KMS-11 (cell line): Measurements from ENCODE around the gene GSTK1.

ENCODE experiments used
- H2AFZ ChIP-seq: fragments of 200-600 bp; sonication (generic); 2 replicates; pipeline ENCODE4 v1.6.1; 2016; ENCODE audit warnings: antibody characterized with exemption, mixed run types, low read depth
- H3K27ac ChIP-seq: fragments of 200-600 bp; sonication (generic); 2 replicates; pipeline ENCODE4 v1.6.1; 2016; ENCODE audit warnings: mild to moderate bottlenecking, mixed run types
- H3K27me3 ChIP-seq: fragments of 200-600 bp; sonication (generic); 2 replicates; pipeline ENCODE4 v1.6.1; 2017; ENCODE audit warnings: mild to moderate bottlenecking, low read depth, mixed run types, moderate library complexity; ENCODE audit not compliant: insufficient read depth
- H3K36me3 ChIP-seq: fragments of 200-600 bp; sonication (generic); 2 replicates; pipeline ENCODE4 v1.6.1; 2017; ENCODE audit warnings: mild to moderate bottlenecking, mixed run types; ENCODE audit not compliant: insufficient read depth
- H3K4me1 ChIP-seq: fragments of 200-600 bp; sonication (generic); 2 replicates; pipeline ENCODE4 v1.6.1; 2016; ENCODE audit warnings: mild to moderate bottlenecking, low read depth, mixed run types; ENCODE audit not compliant: poor library complexity, severe bottlenecking
- H3K4me2 ChIP-seq: fragments of 200-600 bp; sonication (generic); 2 replicates; pipeline ENCODE4 v1.7.0; 2016; ENCODE audit warnings: mild to moderate bottlenecking, mixed run types
- H3K4me3 ChIP-seq: fragments of 200-600 bp; sonication (generic); IDR thresholded peaks from 2 replicates; pipeline ENCODE4 v1.6.1; 2017; ENCODE audit warnings: low read depth, low read length, mixed read lengths; ENCODE audit not compliant: insufficient read depth
- H3K79me2 ChIP-seq: fragments of 200-600 bp; sonication (generic); 2 replicates; pipeline ENCODE4 v1.6.1; 2016; ENCODE audit warnings: low read depth, mixed run types; ENCODE audit not compliant: insufficient read depth
- H3K9ac ChIP-seq: fragments of 200-600 bp; sonication (generic); 2 replicates; pipeline ENCODE4 v1.6.1; 2016; ENCODE audit warnings: mild to moderate bottlenecking, mixed run types
- H4K20me1 ChIP-seq: fragments of 200-600 bp; sonication (generic); 2 replicates; pipeline ENCODE4 v1.6.1; 2016; ENCODE audit warnings: mild to moderate bottlenecking, mixed run types; ENCODE audit not compliant: insufficient read depth
- CTCF ChIP-seq: fragments of 200-600 bp; sonication (generic); conservative IDR thresholded peaks from 2 replicates; pipeline ENCODE4 v1.6.1; 2017; ENCODE audit warnings: low read depth, mild to moderate bottlenecking, antibody characterized with exemption, low read length, moderate library complexity, mixed read lengths

GSTK1 gene

GRCh38 chr7:143283381-143283780 is 20.1 kb downstream of the GSTK1 start:
- H2AFZ ChIP-seq, result no peak overlapping the region
- H3K27ac ChIP-seq, result no peak overlapping the region
- H3K36me3 ChIP-seq, result no peaks in the 10 kb centered on the region
- H3K79me2 ChIP-seq, result peaks cover under 1% of the 10 kb centered on the region; the same call in 1 of the 2 replicates
- no peak overlapping the region for H3K4me2 ChIP-seq
- no peaks in the 10 kb centered on the region; the same call in 1 of the 2 replicates for H4K20me1 ChIP-seq
- no peak for TF ChIP-seq CTCF
- H3K4me3 ChIP-seq, result no peak overlapping the region
- H3K27me3 ChIP-seq, result no peaks in the 10 kb centered on the region
- no peak overlapping the region for H3K9ac ChIP-seq
- peaks cover 7% of the 10 kb centered on the region for H3K4me1 ChIP-seq

- Histone ChIP-seq H3K4me3 (no peak within 1 kb of the TSS), H2AFZ (no peak within 1 kb of the TSS), H4K20me1 (no peaks in the 10 kb centered on the region; the same call in 1 of the 2 replicates), H3K27me3 (no peaks in the 10 kb centered on the region), H3K27ac (no peak within 1 kb of the TSS), H3K79me2 (peaks cover 15% of the 10 kb centered on the region), H3K4me1 (peaks cover 14% of the 10 kb centered on the region), H3K9ac (no peak within 1 kb of the TSS), H3K4me2 (no peak within 1 kb of the TSS), H3K36me3 (no peaks in the 10 kb centered on the region)
- TF ChIP-seq CTCF, result no peak
These were observed 21.6 kb downstream of the GSTK1 start, which contains the start of gene TMEM139 for GRCh38 chr7:143284591-143285469. TSS of gene TMEM139 (plus strand) at chr7:143284958. CDS start at chr7:143285958, 1,000 bp downstream.

- H4K20me1 ChIP-seq, result no peaks in the 10 kb centered on the region; the same call in 1 of the 2 replicates
- H3K4me3 ChIP-seq, result no peak overlapping the region
- no peaks in the 10 kb centered on the region for H3K27me3 ChIP-seq
- H3K79me2 ChIP-seq, result peaks cover 21% of the 10 kb centered on the region
- H3K4me1 ChIP-seq, result peaks cover 20% of the 10 kb centered on the region
- no peak overlapping the region for H3K9ac ChIP-seq
- H3K27ac ChIP-seq, result no peak overlapping the region
- H3K4me2 ChIP-seq, result no peak overlapping the region
- no peaks in the 10 kb centered on the region for H3K36me3 ChIP-seq
- TF ChIP-seq CTCF, result no peak
- no peak overlapping the region for H2AFZ ChIP-seq
These were observed 22.2 kb downstream of the GSTK1 start for GRCh38 chr7:143285470-143285778.

GRCh38 chr7:143285806-143286521 is 22.7 kb downstream of the GSTK1 start:
- Histone ChIP-seq H3K4me2 (no peak overlapping the region), H3K27me3 (no peaks in the 10 kb centered on the region), H2AFZ (no peak overlapping the region), H3K4me3 (no peak overlapping the region), H3K27ac (no peak overlapping the region), H3K79me2 (peaks cover 27% of the 10 kb centered on the region), H4K20me1 (no peaks in the 10 kb centered on the region; the same call in 1 of the 2 replicates), H3K4me1 (peaks cover 25% of the 10 kb centered on the region), H3K9ac (no peak overlapping the region), H3K36me3 (no peaks in the 10 kb centered on the region; the same call in 1 of the 2 replicates)
- TF ChIP-seq CTCF, result no peak
